PFSK-1 (cell line): ENCODE measurements around the gene SLC25A6.

Experiments
- FOXP2 ChIP-seq: optimal IDR thresholded peaks from 2 replicates; pipeline ENCODE3; 2011; ENCODE audit warnings: borderline replicate concordance, control low read depth, inconsistent platforms; ENCODE audit not compliant: insufficient read depth; ENCODE audit errors: extremely low read length, extremely low read depth
- POLR2AphosphoS5 ChIP-seq: IDR thresholded peaks from 2 replicates; pipeline ENCODE4 v1.6.1; 2012; ENCODE audit warnings: low read depth, mild to moderate bottlenecking, control low read depth, low read length, moderate library complexity
- SIN3A ChIP-seq: IDR thresholded peaks from 2 replicates; pipeline ENCODE4 v1.6.1; 2012; ENCODE audit warnings: mild to moderate bottlenecking, low read length, moderate library complexity, borderline replicate concordance; ENCODE audit not compliant: insufficient read depth
- TAF1 ChIP-seq: IDR thresholded peaks from 2 replicates; pipeline ENCODE4 v1.6.1; 2012; ENCODE audit warnings: low read length, control low read depth, borderline replicate concordance; ENCODE audit not compliant: insufficient read depth
- TF ChIP-seq, protein P1 (sequence below), 2 experiments: IDR thresholded peaks; 2 replicates each; pipeline versions ENCODE4 v1.6.1 to v1.8.0; 2011 to 2012; ENCODE audit warnings: low read depth in 2 of 2, low read length in 2 of 2, control low read depth in 1 of 2, inconsistent platforms in 1 of 2, mild to moderate bottlenecking in 1 of 2, moderate library complexity in 1 of 2; ENCODE audit not compliant: insufficient read depth in 1 of 2

Gene SLC25A6

DNA sequence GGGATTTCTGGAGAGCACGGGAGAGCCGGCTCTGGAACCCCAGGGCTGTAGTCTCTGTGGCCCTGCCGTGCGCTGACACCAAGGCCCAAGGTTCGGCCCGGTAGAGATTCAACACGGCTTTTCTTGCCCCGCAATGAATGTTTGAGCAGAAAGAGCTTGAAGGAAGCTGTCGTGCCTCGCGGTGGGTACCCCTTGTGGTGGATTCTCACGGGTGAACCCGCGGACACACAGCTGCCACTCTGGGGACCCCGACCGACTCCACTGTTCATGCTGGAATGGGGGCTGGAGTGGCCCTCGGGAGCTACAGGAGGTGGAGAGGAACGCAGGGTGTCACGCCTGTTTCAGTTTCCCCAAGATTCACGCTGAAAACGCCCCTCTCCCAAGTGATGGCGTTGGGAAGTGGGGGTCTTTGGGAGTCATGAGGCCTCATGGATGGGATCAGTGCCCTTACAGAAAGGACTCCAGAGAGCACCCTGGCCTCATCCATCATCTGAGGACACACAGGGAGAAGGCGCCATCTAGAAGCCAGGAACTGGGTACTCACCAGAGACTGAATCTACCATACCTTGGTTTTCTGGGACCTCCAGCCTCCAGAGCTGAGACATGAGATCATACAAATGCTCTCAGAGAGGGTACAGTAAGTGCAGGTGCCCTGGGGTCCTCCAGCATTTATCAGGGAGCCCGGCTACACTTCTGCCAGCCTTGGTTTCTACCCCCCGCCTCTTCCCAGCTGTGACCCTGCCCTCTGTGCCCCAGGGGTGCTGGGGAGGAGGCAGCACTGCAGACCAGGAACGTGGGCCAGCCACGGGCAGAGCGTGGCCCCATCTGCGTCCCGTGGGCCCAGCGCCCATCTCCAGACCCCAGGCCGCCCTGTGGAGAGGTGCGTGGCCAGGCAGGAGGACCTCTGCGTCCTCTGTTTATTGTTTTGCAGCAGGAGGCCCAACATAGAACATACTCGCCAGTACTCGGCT, 6.4 kb downstream of the SLC25A6 start:
- peak; percentile 28 for TF ChIP-seq POLR2AphosphoS5
- no peak for TF ChIP-seq FOXP2
- TF ChIP-seq, protein P1, sequence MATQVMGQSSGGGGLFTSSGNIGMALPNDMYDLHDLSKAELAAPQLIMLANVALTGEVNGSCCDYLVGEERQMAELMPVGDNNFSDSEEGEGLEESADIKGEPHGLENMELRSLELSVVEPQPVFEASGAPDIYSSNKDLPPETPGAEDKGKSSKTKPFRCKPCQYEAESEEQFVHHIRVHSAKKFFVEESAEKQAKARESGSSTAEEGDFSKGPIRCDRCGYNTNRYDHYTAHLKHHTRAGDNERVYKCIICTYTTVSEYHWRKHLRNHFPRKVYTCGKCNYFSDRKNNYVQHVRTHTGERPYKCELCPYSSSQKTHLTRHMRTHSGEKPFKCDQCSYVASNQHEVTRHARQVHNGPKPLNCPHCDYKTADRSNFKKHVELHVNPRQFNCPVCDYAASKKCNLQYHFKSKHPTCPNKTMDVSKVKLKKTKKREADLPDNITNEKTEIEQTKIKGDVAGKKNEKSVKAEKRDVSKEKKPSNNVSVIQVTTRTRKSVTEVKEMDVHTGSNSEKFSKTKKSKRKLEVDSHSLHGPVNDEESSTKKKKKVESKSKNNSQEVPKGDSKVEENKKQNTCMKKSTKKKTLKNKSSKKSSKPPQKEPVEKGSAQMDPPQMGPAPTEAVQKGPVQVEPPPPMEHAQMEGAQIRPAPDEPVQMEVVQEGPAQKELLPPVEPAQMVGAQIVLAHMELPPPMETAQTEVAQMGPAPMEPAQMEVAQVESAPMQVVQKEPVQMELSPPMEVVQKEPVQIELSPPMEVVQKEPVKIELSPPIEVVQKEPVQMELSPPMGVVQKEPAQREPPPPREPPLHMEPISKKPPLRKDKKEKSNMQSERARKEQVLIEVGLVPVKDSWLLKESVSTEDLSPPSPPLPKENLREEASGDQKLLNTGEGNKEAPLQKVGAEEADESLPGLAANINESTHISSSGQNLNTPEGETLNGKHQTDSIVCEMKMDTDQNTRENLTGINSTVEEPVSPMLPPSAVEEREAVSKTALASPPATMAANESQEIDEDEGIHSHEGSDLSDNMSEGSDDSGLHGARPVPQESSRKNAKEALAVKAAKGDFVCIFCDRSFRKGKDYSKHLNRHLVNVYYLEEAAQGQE (IDR thresholded peaks at IDR 0.05; ENCODE audit: insufficient read depth in 1 of 2, low read depth in 2 of 2, low read length in 2 of 2) = no peak
- no peak for TF ChIP-seq TAF1
- no peak for TF ChIP-seq SIN3A

DNA sequence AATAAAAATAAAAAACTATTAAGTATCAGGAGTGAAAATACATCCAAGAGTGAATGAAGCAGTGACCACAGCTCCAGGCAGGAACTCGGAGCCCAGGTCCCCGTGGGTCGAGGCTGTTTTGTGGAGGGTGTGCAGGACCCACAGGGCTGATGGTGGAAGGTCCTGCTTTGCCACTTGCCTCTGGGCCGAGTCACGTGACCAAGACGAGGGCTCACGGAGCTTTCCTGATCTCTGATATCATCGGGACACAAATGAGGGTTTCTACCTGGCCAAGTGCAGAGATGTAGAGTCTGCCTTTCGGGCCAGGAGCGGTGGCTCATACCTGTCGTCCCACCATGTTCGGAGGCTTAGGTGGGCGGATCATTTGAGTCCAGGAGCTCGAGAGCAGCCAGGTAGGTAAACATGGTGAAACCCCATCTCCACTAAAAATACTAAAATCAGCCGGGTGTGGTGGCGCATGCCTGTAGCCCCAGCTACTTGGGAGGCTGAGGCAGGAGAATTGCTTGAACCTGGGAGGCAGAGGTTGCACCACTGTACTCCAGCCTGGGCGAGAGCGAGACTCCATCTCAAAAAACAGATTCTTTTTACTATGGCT, 7.2 kb downstream of the SLC25A6 start:
- no peak for TF ChIP-seq SIN3A
- TF ChIP-seq POLR2AphosphoS5 = peak; percentile 69
- no peak for TF ChIP-seq TAF1
- TF ChIP-seq FOXP2 = no peak

DNA sequence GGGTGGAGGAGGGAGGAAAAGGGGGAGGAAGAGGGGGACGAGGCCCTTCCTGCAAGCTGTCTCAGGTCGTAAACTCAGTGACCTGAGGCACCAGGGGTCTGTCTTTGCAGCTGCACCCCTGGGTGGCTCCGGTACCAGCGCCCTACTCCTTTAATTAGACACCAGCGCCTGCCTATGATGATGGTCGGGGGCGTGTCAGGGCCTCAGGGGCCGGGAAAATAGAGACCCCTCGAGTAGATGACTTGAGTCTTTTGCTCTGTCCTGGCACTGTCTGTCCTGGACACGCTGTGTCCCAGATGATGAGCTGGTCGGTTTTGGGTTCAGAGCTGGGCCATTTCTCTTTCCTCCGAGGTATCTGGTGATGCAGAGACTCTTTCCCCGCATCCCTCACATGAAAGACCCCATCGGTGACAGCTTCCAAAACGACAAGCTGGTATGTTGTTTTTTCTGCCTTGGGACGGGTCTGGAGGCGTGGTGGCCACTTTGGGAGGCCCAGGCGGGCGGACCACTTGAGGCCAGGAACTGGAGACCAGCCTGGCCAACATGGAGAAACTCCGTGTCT, 11.2 kb downstream of the SLC25A6 start:
- no peak for TF ChIP-seq FOXP2
- TF ChIP-seq SIN3A = no peak
- TF ChIP-seq, protein P1 (IDR thresholded peaks at IDR 0.05; ENCODE audit: insufficient read depth in 1 of 2, low read depth in 2 of 2, low read length in 2 of 2) = no peak

DNA sequence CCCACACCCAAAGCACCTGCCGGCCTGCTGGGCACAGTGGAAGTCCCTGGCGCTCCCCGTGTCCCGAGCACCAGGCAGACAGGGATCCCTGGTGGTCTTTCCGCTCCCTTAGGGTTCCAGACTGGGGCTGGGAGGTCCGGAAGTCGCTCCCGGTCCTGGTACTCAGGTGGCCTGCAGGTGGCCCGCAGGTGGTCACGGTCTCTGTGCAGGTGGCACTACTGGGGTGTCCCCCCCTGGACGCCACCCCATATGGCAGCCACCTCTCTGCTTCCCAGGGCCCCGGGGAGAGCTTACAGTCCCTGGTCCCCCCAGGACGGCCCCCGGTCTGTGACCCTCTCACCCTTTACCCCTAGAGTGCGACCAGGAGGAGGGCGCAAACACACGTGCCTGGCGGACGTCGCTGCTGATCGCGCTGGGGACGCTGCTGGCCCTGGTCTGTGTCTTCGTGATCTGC, 13.6 kb downstream of the SLC25A6 start:
- TF ChIP-seq FOXP2 (no peak), SIN3A (no peak), POLR2AphosphoS5 (no peak), TAF1 (no peak)
- TF ChIP-seq, protein P1 (IDR thresholded peaks at IDR 0.05; ENCODE audit: insufficient read depth in 1 of 2, low read depth in 2 of 2, low read length in 2 of 2) = no peak

DNA sequence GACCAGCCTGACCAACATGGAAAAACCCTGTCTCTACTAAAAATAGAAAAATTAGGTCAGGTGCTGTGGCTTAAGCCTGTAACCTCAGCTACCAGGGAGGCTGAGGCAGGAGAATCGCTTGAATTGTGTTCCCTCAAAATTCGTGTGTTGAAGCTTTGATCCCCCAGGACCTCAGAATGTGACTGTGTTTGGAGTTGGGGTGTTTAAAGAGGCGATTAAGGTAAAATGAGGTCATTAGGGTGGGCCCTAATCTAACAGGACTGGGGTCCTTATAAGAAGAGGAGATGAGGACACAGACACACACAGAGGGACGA, 23.6 kb downstream of the SLC25A6 start:
- no peak for TF ChIP-seq TAF1
- TF ChIP-seq, protein P1 (IDR thresholded peaks at IDR 0.05; ENCODE audit: insufficient read depth in 1 of 2, low read depth in 2 of 2, low read length in 2 of 2) = no peak
- TF ChIP-seq FOXP2 = no peak
- no peak for TF ChIP-seq SIN3A
- TF ChIP-seq POLR2AphosphoS5 = no peak
